GM12892 (cell line): ENCODE measurements around the gene MACROD2.

ENCODE experiments used
- POLR2A ChIP-seq: IDR thresholded peaks from 2 replicates; pipeline ENCODE4 v1.6.1; 2011; ENCODE audit warnings: low read depth, low read length, control low read depth
- POLR2AphosphoS5 ChIP-seq: IDR thresholded peaks from 2 replicates; pipeline ENCODE4 v1.6.1; 2011; ENCODE audit warnings: low read depth, low read length, control low read depth

GRCh38 chr20:15396026-15396425 is 1400.7 kb downstream of the MACROD2 start:
- TF ChIP-seq POLR2AphosphoS5 (no peak), POLR2A (no peak)
